B cell (primary cell): ENCODE data around the gene DCST2.

Source experiments
- CTCF ChIP-seq: fragments of 200-600 bp; IDR thresholded peaks from one replicate; pipeline ENCODE4 v1.8.0; 2022; ENCODE audit warnings: antibody characterized with exemption, mild to moderate bottlenecking
- EZH2 ChIP-seq: IDR thresholded peaks from 2 replicates; pipeline ENCODE4 v1.6.1; 2012; ENCODE audit warnings: borderline replicate concordance, low read depth, mild to moderate bottlenecking, moderate library complexity, low read length; ENCODE audit not compliant: insufficient read depth, poor library complexity, severe bottlenecking

- no peak for TF ChIP-seq CTCF
- no peak for TF ChIP-seq EZH2
These were observed 24.3 kb downstream of the DCST2 start for GRCh38 chr1:155009221-155009711.
